GM19193 (cell line): ENCODE measurements around the gene TK2.

Source experiments
- POLR2A ChIP-seq: IDR thresholded peaks from 4 replicates; pipeline ENCODE4 v1.6.1; 2011; ENCODE audit not compliant: insufficient read depth, insufficient read length; ENCODE audit errors: extremely low read depth

TK2 gene

GRCh38 chr16:66539623-66540469, 10.1 kb downstream of the TK2 start:
- TF ChIP-seq POLR2A: no peak

GRCh38 chr16:66538910-66539309, 11.0 kb downstream of the TK2 start:
- TF ChIP-seq POLR2A: no peak

DNA sequence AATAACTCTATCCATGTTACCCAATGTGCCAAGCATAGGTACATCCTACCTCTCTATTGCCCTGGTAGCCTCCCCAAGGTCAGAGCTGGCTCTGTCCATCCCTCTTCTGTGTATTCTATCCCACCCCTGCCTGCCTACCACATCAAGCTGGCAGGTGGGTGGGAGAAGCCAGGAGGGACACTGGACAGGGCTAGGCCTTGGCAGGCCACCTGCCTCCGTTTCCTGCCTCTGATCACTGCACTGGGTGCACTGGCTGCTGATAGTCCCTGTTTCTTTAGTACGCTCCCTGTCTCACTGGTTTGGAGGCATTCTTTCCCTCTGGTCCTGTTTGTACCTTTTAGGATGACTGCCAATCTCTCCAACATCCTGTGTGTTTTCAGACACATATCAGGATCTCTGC, 12.7 kb downstream of the TK2 start:
- no peak for TF ChIP-seq POLR2A

- TF ChIP-seq POLR2A: no peak
These were observed 13.4 kb downstream of the TK2 start for GRCh38 chr16:66536525-66536924.

- no peak for TF ChIP-seq POLR2A
These were observed 15.5 kb downstream of the TK2 start for GRCh38 chr16:66534376-66534799.

- TF ChIP-seq POLR2A: no peak
These were observed 20.4 kb downstream of the TK2 start for GRCh38 chr16:66529475-66529874.

- no peak for TF ChIP-seq POLR2A
These were observed 21.6 kb downstream of the TK2 start for GRCh38 chr16:66528294-66528693.

GRCh38 chr16:66525396-66526180, 24.3 kb downstream of the TK2 start:
- TF ChIP-seq POLR2A: no peak

DNA sequence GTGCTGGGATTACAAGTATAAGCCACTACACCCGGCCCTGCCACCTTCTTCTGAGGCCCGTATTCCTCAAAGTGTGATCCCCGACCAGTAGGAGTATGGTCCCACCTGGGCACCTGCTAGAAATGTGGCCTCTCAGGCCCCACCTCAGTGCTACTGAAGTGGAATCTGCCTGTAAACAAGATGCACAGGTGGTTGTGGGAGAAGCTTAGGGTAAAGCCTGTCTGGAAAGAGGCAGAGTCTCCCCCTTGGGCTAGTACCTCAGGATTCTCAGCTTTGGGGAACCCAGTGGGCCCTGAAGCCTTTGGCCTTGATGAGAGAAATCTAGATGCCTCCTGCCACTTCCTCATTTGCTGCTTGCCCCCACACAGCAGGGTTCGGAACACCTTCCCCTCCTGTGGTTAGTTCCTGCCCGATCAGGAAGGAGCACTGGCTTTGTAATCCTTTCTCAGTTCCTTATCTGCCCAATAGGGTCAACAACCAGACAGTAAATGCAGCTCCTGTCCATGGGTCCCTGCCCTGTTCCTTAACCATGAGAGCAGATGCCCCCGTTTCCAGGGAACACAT, 25.2 kb downstream of the TK2 start:
- no peak for TF ChIP-seq POLR2A

GRCh38 chr16:66523861-66524354, 26.0 kb downstream of the TK2 start:
- TF ChIP-seq POLR2A: no peak

- TF ChIP-seq POLR2A: no peak
These were observed 26.9 kb downstream of the TK2 start for GRCh38 chr16:66522816-66523590.

GRCh38 chr16:66521951-66522771, 27.8 kb downstream of the TK2 start:
- no peak for TF ChIP-seq POLR2A

GRCh38 chr16:66521252-66521713, 28.6 kb downstream of the TK2 start:
- no peak for TF ChIP-seq POLR2A
